ENCODE data around the gene CCR4. TPM values are rescaled to one million over a fixed set of nuclear protein-coding genes. Genes with fewer than 3 reads are reported as not detected.
"Not testable (repeated sequence)": the region's sequence is repeated elsewhere in the genome, so short reads cannot be mapped to it uniquely, and the experiment has no call there.

Gene CCR4
- total RNA-seq, 1 experiment from 2014 or later: not detected

DNA sequence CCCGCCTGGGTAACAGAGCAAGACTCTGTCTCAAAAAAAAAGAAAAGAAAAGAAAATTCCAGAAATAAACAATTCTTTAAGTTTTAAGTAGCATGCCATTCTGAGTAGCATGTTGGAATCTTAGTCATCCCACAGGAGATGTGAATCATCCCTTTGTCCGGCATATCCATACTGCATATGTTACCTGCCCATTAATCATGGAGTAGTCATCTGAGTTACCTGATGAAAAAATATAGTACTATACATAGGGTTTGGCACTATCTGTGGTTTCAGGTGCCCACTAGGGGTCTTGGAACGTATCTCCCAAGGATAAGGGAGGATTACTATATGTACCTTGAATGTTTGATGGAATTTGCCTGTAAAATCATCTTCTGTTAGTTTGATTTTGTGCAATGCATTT is 6.3 kb upstream of the CCR4 start:
- TF ChIP-seq, protein P1, sequence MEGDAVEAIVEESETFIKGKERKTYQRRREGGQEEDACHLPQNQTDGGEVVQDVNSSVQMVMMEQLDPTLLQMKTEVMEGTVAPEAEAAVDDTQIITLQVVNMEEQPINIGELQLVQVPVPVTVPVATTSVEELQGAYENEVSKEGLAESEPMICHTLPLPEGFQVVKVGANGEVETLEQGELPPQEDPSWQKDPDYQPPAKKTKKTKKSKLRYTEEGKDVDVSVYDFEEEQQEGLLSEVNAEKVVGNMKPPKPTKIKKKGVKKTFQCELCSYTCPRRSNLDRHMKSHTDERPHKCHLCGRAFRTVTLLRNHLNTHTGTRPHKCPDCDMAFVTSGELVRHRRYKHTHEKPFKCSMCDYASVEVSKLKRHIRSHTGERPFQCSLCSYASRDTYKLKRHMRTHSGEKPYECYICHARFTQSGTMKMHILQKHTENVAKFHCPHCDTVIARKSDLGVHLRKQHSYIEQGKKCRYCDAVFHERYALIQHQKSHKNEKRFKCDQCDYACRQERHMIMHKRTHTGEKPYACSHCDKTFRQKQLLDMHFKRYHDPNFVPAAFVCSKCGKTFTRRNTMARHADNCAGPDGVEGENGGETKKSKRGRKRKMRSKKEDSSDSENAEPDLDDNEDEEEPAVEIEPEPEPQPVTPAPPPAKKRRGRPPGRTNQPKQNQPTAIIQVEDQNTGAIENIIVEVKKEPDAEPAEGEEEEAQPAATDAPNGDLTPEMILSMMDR (IDR thresholded peaks at IDR 0.05; ENCODE audit: insufficient read depth in 1 of 2, low read depth in 1 of 2, low read length in 1 of 2, severe bottlenecking in 1 of 2, unreplicated experiment in 1 of 2): no peak
- DNase-seq: no peak
- no peaks in the 10 kb centered on the region for H3K27me3 Mint-ChIP-seq (ENCODE audit: insufficient read depth, unreplicated experiment)
- BruUV-seq (replicated peaks): no TSS peak
- H3K27ac Mint-ChIP-seq (ENCODE audit: unreplicated experiment): no peak overlapping the region
- H3K9me3 Mint-ChIP-seq (ENCODE audit: unreplicated experiment): no peaks in the 10 kb centered on the region
- H3K36me3 ChIP-seq (ENCODE audit: control insufficient read depth, insufficient read depth, low read length): no peaks in the 10 kb centered on the region
- ChIA-PET POLR2A (no interaction called here), CTCF (no interaction called here)
- H3K9me3 ChIP-seq: no peaks in the 10 kb centered on the region
- H3K36me3 Mint-ChIP-seq (ENCODE audit: insufficient read depth, unreplicated experiment): no peaks in the 10 kb centered on the region
- peaks cover 10% of the 10 kb centered on the region for H3K4me1 Mint-ChIP-seq (ENCODE audit: low read depth, unreplicated experiment)
- intact Hi-C loops (cut with micrococcal nuclease; ENCODE audit: unreplicated experiment): loop anchor here (5.0 kb wide), 2 partner anchors 72 to 842 kb away; no protein-coding TSS in a partner anchor
- no peak overlapping the region for H3K4me3 Mint-ChIP-seq (ENCODE audit: unreplicated experiment)
- H3K27me3 ChIP-seq (replicated peaks; ENCODE audit: control insufficient read depth, insufficient read depth, low read length): no peaks in the 10 kb centered on the region
- no peak overlapping the region for H3K4me3 ChIP-seq (ENCODE audit: low read depth, low read length)
- no peaks in the 10 kb centered on the region for H3K4me1 ChIP-seq

- H3K9me3 Mint-ChIP-seq (ENCODE audit: unreplicated experiment); H3K36me3 Mint-ChIP-seq (ENCODE audit: insufficient read depth, unreplicated experiment); POLR2A ChIA-PET; BruUV-seq (replicated peaks); H3K4me3 Mint-ChIP-seq (ENCODE audit: unreplicated experiment); H3K36me3 ChIP-seq (ENCODE audit: control insufficient read depth, insufficient read depth, low read length); H3K27me3 ChIP-seq (replicated peaks; ENCODE audit: control insufficient read depth, insufficient read depth, low read length); H3K9me3 ChIP-seq; H3K4me1 Mint-ChIP-seq (ENCODE audit: low read depth, unreplicated experiment); H3K27ac Mint-ChIP-seq (ENCODE audit: unreplicated experiment); DNase-seq; H3K4me1 ChIP-seq; CTCF ChIA-PET; H3K4me3 ChIP-seq (ENCODE audit: low read depth, low read length); H3K27me3 Mint-ChIP-seq (ENCODE audit: insufficient read depth, unreplicated experiment): not testable (repeated sequence)
- intact Hi-C loops (cut with micrococcal nuclease; ENCODE audit: unreplicated experiment): loop anchor here (5.0 kb wide), 2 partner anchors 72 to 842 kb away; no protein-coding TSS in a partner anchor
Measured at GRCh38 chr3:32945598-32945997, 5.8 kb upstream of the CCR4 start.

DNA sequence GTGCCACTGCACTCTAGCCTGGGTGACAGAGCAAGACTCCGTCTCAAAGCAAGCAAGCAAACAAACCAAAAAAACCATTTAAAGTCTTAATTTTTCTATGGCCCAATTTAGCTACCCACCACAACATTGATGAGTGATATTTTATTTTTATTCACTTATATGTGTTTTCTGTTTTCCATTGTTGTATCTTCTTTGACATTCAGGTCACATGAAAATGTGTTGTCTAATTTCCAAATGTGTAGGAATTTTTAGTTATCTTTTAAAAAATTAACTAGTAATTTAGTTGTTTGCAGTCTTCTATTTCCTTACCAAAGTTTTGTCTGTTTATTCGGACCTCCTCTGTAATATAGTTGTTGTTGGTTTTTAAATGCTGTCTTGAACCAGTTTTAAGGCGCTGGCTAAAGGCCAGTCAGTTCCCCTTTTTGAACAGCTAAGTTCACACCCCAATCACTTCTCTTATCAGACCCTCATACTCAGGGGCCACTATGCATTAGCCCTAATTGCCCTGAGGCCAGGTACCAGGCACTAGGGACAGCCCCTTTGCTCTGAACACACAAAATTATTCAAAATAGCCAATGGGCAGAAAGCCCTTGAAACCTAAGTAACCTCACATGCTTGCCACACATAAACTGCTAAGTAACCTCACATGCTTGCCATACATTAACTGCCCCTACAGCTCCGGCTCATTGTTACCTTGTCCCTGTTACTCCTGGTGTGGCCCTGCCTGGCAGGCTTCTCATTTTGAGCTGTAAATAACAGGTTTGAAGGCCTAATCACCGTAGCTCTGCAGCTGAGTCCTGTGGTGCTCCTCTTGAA is 4.3 kb upstream of the CCR4 start:
- Histone ChIP-seq H3K4me3 (ENCODE audit: low read depth, low read length) (no peak overlapping the region), H3K9me3 (no peaks in the 10 kb centered on the region), H3K36me3 (ENCODE audit: control insufficient read depth, insufficient read depth, low read length) (no peaks in the 10 kb centered on the region), H3K27me3 (replicated peaks; ENCODE audit: control insufficient read depth, insufficient read depth, low read length) (no peaks in the 10 kb centered on the region; the same call in 1 of the 2 replicates), H3K4me1 (no peaks in the 10 kb centered on the region)
- no TSS peak for BruUV-seq (replicated peaks)
- TF ChIP-seq, protein P1 (IDR thresholded peaks at IDR 0.05; ENCODE audit: insufficient read depth in 1 of 2, low read depth in 1 of 2, low read length in 1 of 2, severe bottlenecking in 1 of 2, unreplicated experiment in 1 of 2): no peak
- H3K4me1 Mint-ChIP-seq (ENCODE audit: low read depth, unreplicated experiment): peaks cover 10% of the 10 kb centered on the region
- CTCF ChIA-PET: interaction anchor here (0.7 to 2.5 kb wide), 6 partner anchors 15 to 840 kb away, joined by 3 to 10 read pairs (median 4); no protein-coding TSS in a partner anchor
- no peak overlapping the region for H3K4me3 Mint-ChIP-seq (ENCODE audit: unreplicated experiment)
- no peaks in the 10 kb centered on the region for H3K27me3 Mint-ChIP-seq (ENCODE audit: insufficient read depth, unreplicated experiment)
- intact Hi-C loops (cut with micrococcal nuclease; ENCODE audit: unreplicated experiment): loop anchor here (1.0 to 5.0 kb wide), 5 partner anchors 70 to 840 kb away; no protein-coding TSS in a partner anchor
- POLR2A ChIA-PET: no interaction called here
- H3K27ac Mint-ChIP-seq (ENCODE audit: unreplicated experiment): no peak overlapping the region
- no peak for DNase-seq
- H3K36me3 Mint-ChIP-seq (ENCODE audit: insufficient read depth, unreplicated experiment): no peaks in the 10 kb centered on the region
- H3K9me3 Mint-ChIP-seq (ENCODE audit: unreplicated experiment): no peaks in the 10 kb centered on the region
